HAP-1 (cell line): ENCODE measurements around the gene FAM81A.
"Not testable (repeated sequence)": the region's sequence is repeated elsewhere in the genome, so short reads cannot be mapped to it uniquely, and the experiment has no call there.

Experiments used
- DNase-seq, 2 experiments: peaks; one replicate each; pipeline ENCODE4 v3.0.0-alpha.2; 2016 to 2020; ENCODE audit warnings: low spot score in 2 of 2
- H3K27me3 ChIP-seq: fragments of 250-450 bp; sonication (Bioruptor Pico); 2 replicates; pipeline ENCODE4 v1.5.1; 2020; ENCODE audit warnings: low read depth, mild to moderate bottlenecking, moderate library complexity
- H3K36me3 ChIP-seq: fragments of 250-450 bp; sonication (Bioruptor Pico); replicated peaks from 2 replicates; pipeline ENCODE4 v1.5.1; 2020; ENCODE audit warnings: mild to moderate bottlenecking
- H3K4me1 ChIP-seq: fragments of 250-450 bp; sonication (Bioruptor Pico); 2 replicates; pipeline ENCODE4 v1.5.1; 2020; ENCODE audit warnings: mild to moderate bottlenecking
- H3K4me3 ChIP-seq: fragments of 250-450 bp; sonication (Bioruptor Pico); 2 replicates; pipeline ENCODE4 v1.5.1; 2020; ENCODE audit warnings: mild to moderate bottlenecking, moderate library complexity
- H3K9me3 ChIP-seq: fragments of 250-450 bp; sonication (Bioruptor Pico); 2 replicates; pipeline ENCODE4 v1.5.1; 2020; ENCODE audit warnings: mild to moderate bottlenecking, moderate library complexity
- in situ Hi-C: fragments of 300-500 bp; cut with MboI; formaldehyde crosslinking; loops from 3 replicates; pipeline ENCODE4 v1.14.3; 2020; ENCODE audit warnings: low sequenced_read_pairs, inconsistent platforms, mixed read lengths

The FAM81A gene

DNA sequence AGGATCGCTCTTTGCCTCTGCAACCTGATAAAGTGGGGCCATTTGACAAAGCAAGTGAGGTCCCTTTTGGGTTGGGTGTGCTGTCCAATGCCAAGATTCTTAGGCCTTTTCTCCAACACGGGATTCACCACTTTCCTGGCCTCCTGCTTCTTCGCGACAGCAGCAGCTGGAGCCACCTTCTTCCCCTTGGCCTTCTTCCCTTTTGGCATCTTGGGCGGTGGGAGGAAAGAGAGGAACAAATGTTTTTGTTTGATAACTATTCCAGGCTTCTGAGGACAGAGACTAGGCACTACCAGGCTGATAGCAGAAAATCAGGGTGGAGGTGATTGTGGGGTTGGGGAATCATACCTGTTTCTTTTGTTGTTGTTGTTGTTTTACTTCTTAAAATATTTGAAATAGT, 30.0 kb upstream of the FAM81A start:
- in situ Hi-C loops: no loop called here

DNA sequence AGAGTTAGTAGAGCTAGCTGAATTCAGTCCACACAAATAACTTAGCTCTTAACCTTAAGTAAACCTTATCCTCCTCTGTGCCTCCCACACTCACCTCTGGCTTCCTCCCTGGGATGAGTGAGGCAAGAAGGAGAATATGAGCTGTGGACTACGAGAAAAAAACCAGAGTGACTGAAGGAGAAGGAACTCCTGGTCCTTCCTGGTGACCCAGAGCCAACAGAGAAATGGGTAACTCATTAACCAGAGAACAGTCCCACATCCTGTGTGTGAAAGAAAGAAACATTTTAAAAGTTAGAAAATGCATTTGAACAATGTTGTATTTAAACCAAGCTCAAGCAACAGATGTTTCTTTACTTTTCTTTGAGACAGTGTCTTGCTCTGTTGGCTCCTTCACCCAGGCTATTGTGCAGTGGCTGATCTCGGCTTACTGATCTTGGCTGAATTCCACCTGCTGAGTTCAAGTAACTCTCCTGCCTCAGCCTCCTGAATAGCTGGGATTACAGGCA, 27.5 kb upstream of the FAM81A start:
- Histone ChIP-seq H3K9me3 (no peaks in the 10 kb centered on the region), H3K4me3 (no peak overlapping the region), H3K36me3 (no peaks in the 10 kb centered on the region), H3K27me3 (no peaks in the 10 kb centered on the region), H3K4me1 (no peaks in the 10 kb centered on the region)
- no peak for DNase-seq
- in situ Hi-C loops: no loop called here

More for the DNA sequence above, 30.0 kb upstream of the FAM81A start:
- no peaks in the 10 kb centered on the region for H3K4me1 ChIP-seq
- no peaks in the 10 kb centered on the region for H3K9me3 ChIP-seq
- no peak overlapping the region for H3K4me3 ChIP-seq
- DNase-seq: no peak
- no peaks in the 10 kb centered on the region for H3K27me3 ChIP-seq
- no peaks in the 10 kb centered on the region for H3K36me3 ChIP-seq

DNA sequence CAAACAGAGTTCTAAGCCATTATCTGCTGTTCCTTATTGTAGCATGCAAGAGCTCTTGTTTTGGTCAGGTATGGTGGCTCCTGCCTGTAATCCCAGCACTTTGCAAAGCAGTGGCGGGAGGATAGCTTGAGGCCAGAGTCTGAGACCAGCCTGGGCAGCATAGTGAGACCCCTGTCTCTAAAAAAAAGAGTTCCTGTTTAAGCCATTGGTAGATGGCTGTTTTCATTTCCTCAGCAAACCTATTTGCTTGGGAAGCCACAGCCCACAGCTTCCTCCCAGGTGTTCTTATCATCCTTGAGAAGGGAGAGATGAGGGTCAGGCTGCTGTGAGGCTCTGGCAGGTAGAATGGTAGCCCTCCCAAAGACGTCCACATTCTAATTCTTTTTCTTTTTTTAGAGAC, 24.4 kb upstream of the FAM81A start:
- Histone ChIP-seq H3K36me3 (no peaks in the 10 kb centered on the region), H3K4me1 (no peaks in the 10 kb centered on the region), H3K9me3 (no peaks in the 10 kb centered on the region), H3K27me3 (peaks cover 4% of the 10 kb centered on the region), H3K4me3 (no peak overlapping the region)
- in situ Hi-C loops: no loop called here
- DNase-seq: no peak

DNA sequence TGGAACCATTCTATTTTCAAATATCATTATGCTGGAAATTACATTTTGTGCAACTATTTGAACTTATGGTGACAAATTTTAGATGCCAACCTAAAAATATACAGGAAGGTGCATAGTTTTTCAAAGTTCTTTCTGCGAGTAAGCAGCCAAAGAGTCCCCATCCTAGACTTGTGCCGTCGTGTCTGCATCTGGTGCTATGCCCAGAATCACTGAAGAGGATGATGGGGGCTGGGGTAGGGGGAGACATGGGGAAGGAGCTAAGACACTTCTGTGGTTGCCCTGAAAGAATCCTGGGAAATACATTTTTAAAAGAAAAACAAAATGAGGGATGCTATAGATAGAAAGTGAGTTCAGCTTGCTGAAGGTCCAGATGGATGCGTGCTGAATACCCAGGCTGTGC, 21.2 kb upstream of the FAM81A start:
- DNase-seq: no peak
- in situ Hi-C loops: no loop called here
- H3K36me3 ChIP-seq: no peaks in the 10 kb centered on the region
- H3K4me1 ChIP-seq: no peaks in the 10 kb centered on the region
- H3K4me3 ChIP-seq: no peak overlapping the region
- H3K9me3 ChIP-seq: no peaks in the 10 kb centered on the region
- peaks cover 4% of the 10 kb centered on the region for H3K27me3 ChIP-seq

DNA sequence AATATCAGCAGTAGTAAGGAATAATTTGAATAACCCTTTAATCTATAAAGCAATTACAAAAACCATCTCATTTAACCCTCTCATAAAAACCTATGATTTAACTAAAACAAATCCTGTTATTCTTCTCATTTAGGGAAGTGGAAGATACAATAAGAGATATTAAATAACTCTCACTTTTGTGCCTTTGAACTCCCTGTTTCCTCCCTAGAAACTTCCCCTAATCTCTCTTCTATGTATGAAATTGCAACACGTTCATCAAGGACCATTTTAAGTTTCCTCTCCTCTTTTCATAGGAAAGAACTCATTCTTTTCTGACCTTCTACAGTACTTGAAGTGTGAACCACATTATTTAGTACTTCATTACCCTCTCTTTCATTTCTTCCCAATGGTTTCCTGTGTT, 18.8 kb upstream of the FAM81A start:
- Histone ChIP-seq H3K4me1 (no peaks in the 10 kb centered on the region), H3K27me3 (peaks cover 8% of the 10 kb centered on the region), H3K9me3 (no peaks in the 10 kb centered on the region), H3K4me3 (no peak overlapping the region), H3K36me3 (no peaks in the 10 kb centered on the region)
- DNase-seq: no peak
- in situ Hi-C loops: no loop called here

DNA sequence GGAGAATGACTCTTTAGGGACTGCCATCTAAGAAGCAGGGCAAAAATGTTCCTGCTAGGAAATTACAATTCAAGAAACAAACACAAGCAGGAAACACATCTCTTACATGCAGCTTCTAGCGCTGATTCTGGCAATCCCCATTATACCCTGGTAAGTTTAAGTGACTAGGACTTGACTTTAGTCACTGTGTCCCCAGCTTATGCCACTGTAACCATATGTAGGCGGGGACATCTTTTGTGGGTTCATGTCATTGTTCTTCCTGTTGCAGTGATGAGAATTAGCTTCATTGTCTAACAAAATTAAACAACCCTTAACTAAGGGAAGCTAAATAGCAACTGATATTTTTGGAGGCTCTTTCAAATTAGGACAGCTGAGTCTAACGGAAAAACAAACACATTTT, 17.9 kb upstream of the FAM81A start:
- no peaks in the 10 kb centered on the region for H3K36me3 ChIP-seq
- no peaks in the 10 kb centered on the region for H3K4me1 ChIP-seq
- DNase-seq: no peak
- H3K9me3 ChIP-seq: no peaks in the 10 kb centered on the region
- peaks cover 8% of the 10 kb centered on the region for H3K27me3 ChIP-seq
- H3K4me3 ChIP-seq: no peak overlapping the region
- in situ Hi-C loops: no loop called here

DNA sequence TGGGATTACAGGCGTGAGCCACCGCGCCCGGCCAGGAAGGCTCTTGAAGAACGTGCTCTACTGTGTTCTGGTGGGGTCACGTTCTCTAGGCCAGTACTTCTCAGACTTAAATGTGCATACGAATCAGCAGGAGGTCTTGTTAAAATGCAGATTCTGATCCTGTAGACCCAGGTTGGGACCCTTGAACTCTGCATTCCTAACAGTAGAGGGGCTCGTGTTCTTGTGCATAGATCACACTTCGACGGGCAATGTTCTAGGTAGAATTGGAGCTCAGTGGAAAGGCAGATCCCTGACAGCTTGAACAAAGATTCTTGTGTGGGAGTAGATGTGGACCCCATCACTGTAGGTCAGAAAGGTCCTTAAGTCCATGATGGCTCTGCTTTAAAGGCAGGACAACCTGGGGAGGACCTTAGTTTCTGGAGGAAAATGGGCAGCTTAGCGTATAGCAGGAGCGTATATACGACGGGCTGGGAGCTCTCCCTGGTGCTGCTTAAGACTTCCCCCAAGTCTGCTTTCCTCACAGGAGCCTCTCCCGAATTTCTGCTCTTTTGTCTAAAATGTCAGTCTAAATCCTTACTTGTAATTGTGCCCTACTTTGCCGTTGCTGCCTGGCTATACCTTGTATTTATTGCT, 16.9 kb upstream of the FAM81A start:
- Histone ChIP-seq H3K36me3 (no peaks in the 10 kb centered on the region), H3K4me1 (no peaks in the 10 kb centered on the region), H3K4me3 (no peak overlapping the region), H3K27me3 (peaks cover 8% of the 10 kb centered on the region), H3K9me3 (no peaks in the 10 kb centered on the region)
- peak; percentile 19 to 20 for DNase-seq
- in situ Hi-C loops: no loop called here

DNA sequence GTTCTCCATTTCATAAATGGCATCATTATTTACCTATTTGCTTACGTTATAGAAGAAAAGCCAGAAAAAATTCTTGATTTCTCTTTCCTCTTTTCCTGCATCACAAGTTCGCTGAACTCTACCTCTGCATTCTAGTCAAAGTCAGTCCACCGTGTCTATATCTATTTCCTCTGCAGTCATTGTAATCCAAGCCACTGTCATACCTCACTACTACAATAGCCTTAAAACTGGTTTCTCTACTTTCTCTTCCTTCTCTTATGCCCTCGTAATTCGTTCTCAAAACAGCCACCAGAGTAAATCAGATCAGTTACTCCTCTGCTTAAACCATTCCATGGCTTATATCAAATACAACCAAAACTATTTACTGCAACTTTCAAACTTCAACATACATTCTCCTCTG, 13.4 kb upstream of the FAM81A start:
- no peaks in the 10 kb centered on the region for H3K4me1 ChIP-seq

DNA sequence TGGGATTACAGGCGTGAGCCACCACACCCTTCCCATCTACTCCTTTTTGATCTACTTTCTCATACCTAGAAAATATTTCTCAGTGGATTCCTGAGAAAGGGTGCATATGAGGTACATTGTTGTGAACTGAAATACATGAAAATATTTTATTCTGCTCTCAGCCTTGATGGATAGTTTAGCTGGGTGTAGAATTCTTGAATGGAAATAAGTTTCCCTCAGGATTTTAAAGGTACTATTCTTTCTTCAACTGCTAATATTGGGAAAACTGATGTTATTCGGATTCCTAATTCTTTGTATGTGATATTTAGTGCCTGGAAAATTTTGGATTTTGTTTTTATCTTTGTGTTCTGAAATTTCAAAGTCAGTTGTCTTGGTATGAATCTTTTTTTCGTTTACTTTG, 9.1 kb upstream of the FAM81A start:
- H3K4me3 ChIP-seq, in situ Hi-C loops, H3K36me3 ChIP-seq, DNase-seq, H3K27me3 ChIP-seq, H3K9me3 ChIP-seq, H3K4me1 ChIP-seq: not testable (repeated sequence)

More for the DNA sequence above, 13.4 kb upstream of the FAM81A start:
- DNase-seq: no peak
- H3K36me3 ChIP-seq: no peaks in the 10 kb centered on the region
- H3K4me3 ChIP-seq: no peak overlapping the region
- H3K9me3 ChIP-seq: peaks cover 7% of the 10 kb centered on the region
- peaks cover 4% of the 10 kb centered on the region; the same call in 1 of the 2 replicates for H3K27me3 ChIP-seq
- in situ Hi-C loops: no loop called here

DNA sequence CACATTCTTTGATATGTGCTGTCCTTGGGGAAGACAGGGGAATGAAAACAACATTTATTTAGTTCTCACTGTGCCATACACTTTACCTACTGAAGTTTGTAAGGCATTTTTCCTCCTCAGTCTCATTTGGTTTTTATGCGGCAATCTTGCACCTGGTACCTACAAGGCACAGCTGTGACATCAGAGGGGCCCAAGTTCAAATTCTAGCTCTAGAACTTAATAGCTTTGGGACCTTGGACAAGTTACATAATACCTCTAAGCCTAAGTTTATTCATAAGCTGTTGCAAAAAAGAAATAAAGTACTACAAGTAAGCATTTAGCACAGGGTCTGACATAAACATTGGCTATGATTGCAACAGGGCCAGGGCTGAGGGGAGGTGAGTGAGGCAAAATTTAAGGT, 5.6 kb upstream of the FAM81A start:
- Histone ChIP-seq H3K4me1 (peaks cover 8% of the 10 kb centered on the region), H3K27me3 (peaks cover 12% of the 10 kb centered on the region), H3K36me3 (no peaks in the 10 kb centered on the region), H3K9me3 (peaks cover 7% of the 10 kb centered on the region), H3K4me3 (no peak overlapping the region)
- no peak for DNase-seq
- in situ Hi-C loops: no loop called here

DNA sequence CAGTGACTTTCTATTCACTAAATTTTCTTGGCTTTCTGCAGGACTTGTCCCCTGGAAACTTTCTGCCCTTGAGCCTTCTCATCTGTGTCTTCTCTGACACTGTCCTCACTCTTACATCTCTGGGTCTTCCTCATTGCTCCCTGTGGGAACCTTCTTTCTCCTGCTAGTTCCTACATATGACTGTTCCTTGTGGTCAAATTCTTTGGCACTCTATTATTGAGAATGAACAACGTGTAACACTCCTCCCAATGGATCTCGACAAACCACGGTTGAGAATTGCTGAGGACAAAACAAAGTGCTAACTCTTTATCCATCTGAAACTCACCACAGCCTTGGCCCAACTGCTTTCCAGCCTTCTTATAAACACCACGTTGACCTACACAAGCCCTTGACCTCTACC, 3.5 kb upstream of the FAM81A start:
- no peaks in the 10 kb centered on the region for H3K36me3 ChIP-seq
- no peak for DNase-seq
- no peak overlapping the region for H3K4me3 ChIP-seq
- H3K9me3 ChIP-seq: peaks cover under 1% of the 10 kb centered on the region; the same call in 1 of the 2 replicates
- in situ Hi-C loops: no loop called here
- H3K27me3 ChIP-seq: peaks cover 15% of the 10 kb centered on the region
- peaks cover 13% of the 10 kb centered on the region for H3K4me1 ChIP-seq

DNA sequence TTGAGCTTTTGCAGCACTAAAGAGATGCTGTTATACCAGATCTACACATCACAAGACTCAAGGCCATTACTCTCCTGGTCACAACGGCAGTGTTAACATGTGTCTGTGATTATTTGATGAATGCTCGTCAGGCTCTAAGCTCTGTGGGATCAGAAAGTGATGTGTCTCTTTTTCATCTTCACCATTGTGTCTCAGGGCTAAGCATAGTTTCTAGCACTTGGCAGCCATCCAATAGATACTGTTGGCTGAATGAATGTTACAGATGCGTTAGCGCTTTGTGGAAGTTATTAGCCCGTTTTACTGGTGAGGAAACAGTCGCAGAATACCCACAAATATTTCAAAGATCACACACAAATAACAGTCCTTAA, 1.2 kb upstream of the FAM81A start:
- Histone ChIP-seq H3K27me3 (peaks cover 15% of the 10 kb centered on the region), H3K36me3 (no peaks in the 10 kb centered on the region; the same call in 1 of the 2 replicates), H3K9me3 (no peaks in the 10 kb centered on the region), H3K4me1 (peaks cover 13% of the 10 kb centered on the region), H3K4me3 (no peak overlapping the region)
- in situ Hi-C loops: no loop called here
- peak in 1 of 2 experiments; percentile 32 for DNase-seq

DNA sequence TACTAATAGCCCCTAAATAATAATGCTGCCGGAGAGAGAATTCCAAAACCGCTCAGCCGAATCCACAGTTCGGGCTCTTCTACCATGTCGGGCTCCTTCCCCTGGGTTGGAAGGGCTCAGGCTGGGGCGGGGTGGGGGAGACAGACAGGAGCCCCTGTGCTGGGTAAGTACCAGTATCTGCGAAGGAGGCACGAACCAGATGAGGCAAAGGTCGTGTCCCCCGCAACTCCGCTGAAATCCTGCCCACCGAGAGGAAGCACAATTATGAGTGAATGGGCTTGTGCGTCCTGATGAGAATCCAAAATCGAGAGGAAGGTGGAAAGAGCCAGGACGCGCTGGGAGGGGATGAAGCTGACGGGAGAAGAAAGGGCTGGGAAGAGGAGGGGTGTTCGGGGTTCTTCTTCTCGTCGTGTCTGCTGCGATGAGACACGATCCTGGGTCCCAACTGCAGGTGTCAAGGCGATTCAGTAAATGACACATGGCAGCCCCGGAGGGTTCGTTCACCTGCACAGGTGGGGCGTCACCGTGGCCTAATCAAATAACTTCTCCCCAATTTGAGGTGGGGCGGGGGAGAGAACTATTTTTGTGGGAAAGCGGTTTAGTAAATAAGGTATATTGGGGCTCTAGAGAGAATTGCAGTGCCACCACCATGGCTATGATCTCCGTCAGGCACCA, 707 bp upstream of the FAM81A start:
- DNase-seq: peak in 1 of 2 experiments; percentile 13
- no peaks in the 10 kb centered on the region for H3K9me3 ChIP-seq
- peaks cover 15% of the 10 kb centered on the region for H3K27me3 ChIP-seq

DNA sequence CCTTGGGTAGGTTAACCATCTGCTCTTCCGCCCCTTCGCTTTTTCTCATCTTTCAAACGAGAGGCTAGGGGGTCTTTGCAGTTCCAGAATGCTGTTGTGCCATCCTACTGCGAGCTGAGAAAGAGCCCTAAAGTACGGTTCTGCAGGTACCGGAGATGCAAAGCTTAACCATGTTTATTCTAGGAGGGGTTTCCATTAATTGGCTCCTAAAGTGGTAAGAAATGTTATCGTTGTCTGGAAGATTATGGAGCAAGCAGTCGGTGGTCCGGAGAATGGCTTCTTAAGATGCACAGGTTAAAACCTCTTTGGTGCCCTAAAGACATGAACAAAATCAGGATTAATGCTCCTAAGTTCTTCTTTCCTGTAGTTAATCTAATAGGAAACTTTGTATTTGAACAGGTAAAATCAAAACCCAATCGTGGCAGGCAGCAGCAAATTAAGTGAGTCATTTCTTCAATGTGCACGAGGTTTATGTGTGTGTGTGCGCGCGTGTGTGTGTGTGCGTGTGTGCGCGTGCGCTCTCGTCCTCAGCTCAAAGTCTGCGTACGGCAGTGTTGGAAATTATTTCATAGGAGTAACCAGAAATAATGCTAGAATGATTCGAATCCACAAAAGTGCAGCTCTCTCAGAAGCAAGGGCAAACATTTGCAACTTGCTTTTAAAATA, 772 bp downstream of the FAM81A start:
- no peaks in the 10 kb centered on the region for H3K9me3 ChIP-seq

More for the DNA sequence above, 707 bp upstream of the FAM81A start:
- peaks cover 13% of the 10 kb centered on the region for H3K4me1 ChIP-seq
- H3K4me3 ChIP-seq: peak overlapping the region; percentile 34
- no peaks in the 10 kb centered on the region; the same call in 1 of the 2 replicates for H3K36me3 ChIP-seq
- in situ Hi-C loops: no loop called here

More for the DNA sequence above, 772 bp downstream of the FAM81A start:
- no peaks in the 10 kb centered on the region; the same call in 1 of the 2 replicates for H3K36me3 ChIP-seq
- no peak for DNase-seq
- H3K27me3 ChIP-seq: peaks cover 15% of the 10 kb centered on the region
- peak overlapping the region; percentile 36 for H3K4me3 ChIP-seq
- H3K4me1 ChIP-seq: peaks cover 13% of the 10 kb centered on the region
- in situ Hi-C loops: no loop called here
